ENCODE measurements around the gene MS4A6A. TPM values are rescaled to one million over a fixed set of nuclear protein-coding genes. Genes with fewer than 3 reads are reported as not detected.

The MS4A6A gene
- total and polyA plus RNA-seq, 9 of the 15 experiments (the other 6 are each of a cell fraction or from before 2014, with no cell fraction given) = 0.57 to 9.5 (median 4.2) TPM

DNA sequence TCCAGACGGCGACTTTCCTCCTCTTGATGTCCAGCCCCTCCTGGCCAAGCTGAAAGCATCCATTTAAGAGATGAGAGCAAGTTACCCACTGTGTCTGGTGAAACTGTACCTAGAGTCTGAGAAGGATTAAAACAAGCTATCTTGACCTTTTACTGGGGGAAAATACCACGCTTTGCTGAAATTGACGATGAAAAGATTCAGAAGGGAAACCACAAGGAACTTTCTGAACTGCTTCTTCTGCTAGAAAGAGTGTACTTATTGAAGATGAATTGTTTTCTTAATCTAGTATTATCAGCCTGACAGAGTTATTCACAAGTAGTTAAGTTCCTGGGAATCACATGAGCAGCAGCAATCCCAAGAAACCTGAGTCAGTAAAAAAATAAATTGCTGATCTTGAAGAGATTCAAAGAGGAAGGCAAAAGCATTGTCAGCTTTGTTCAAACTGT is 13.1 kb upstream of the MS4A6A start:
- H3K4me2 ChIP-seq (ENCODE audit: insufficient read depth, low read length) = peak overlapping the region; percentile 39
- in situ Hi-C loops (cut with MboI) = no loop called here
- H3K79me2 ChIP-seq (ENCODE audit: control insufficient read depth, insufficient read depth, low read length) = no peaks in the 10 kb centered on the region
- no TSS peak for BruUV-seq (replicated peaks)
- H4K20me1 ChIP-seq (replicated peaks; ENCODE audit: control insufficient read depth, insufficient read depth, low read length) = no peaks in the 10 kb centered on the region
- DNase-seq (ENCODE audit: extremely low read depth in 1 of 4, low spot score in 3 of 4) = peak in 2 of 4 experiments; percentile 13 to 46
- H3K36me3 ChIP-seq (ENCODE audit: control insufficient read depth, insufficient read depth, low read length) = no peaks in the 10 kb centered on the region; the same call in 2 of the 3 replicates
- peak overlapping the region in 1 of 2 experiments; percentile 44; a peak in 2 of 4 replicates for H3K9ac ChIP-seq (ENCODE audit: insufficient read depth in 1 of 2, low read depth in 2 of 2, low read length in 2 of 2)
- peak; percentile 73 for FAIRE-seq
- peak overlapping the region; percentile 70 for H3K27ac ChIP-seq (ENCODE audit: extremely low read depth, low read depth, low read length)
- H3K27me3 ChIP-seq (ENCODE audit: control insufficient read depth in 2 of 2, insufficient read depth in 2 of 2, low read length in 2 of 2) = no peaks in the 10 kb centered on the region
- peaks cover 3 to 27% of the 10 kb centered on the region in 2 experiments; a peak in 3 of 5 replicates for H3K4me1 ChIP-seq (replicated peaks in 1 of 2; ENCODE audit: control insufficient read depth in 2 of 2, insufficient read depth in 2 of 2, low read length in 2 of 2)
- intact Hi-C loops (cut with micrococcal nuclease) = loop anchor here (5.0 to 10.0 kb wide), 2 partner anchors 41 to 131 kb away; no protein-coding TSS in a partner anchor
- peak; percentile 57 for ATAC-seq
- POLR2A ChIA-PET = interaction anchor here (1.4 kb wide), 1 partner anchor 15 kb away, joined by 4 read pairs; no protein-coding TSS in a partner anchor
- 8% methylated on average over 4 of the region's 4 CpGs for WGBS (ENCODE audit: insufficient coverage, low coverage, missing lambda C conversion rate)
- H3K4me3 ChIP-seq = no peak overlapping the region
- no peaks in the 10 kb centered on the region for H3K9me1 ChIP-seq (ENCODE audit: control insufficient read depth, insufficient read depth, low read length)
- peaks cover 13% of the 10 kb centered on the region for H3K9me3 ChIP-seq (replicated peaks; ENCODE audit: control insufficient read depth, insufficient read depth, low read depth, low read length)
- CTCF ChIA-PET (ENCODE audit: low intra/inter-chr PET ratio) = no interaction called here
- H2AFZ ChIP-seq (ENCODE audit: low read depth, low read length) = peak overlapping the region; percentile 87
- TF ChIP-seq MEIS2 (IDR thresholded peaks at IDR 0.05; ENCODE audit: partially characterized antibody) (peak; percentile 31), OTX1 (CRISPR knock-in tag; IDR thresholded peaks at IDR 0.05) (no peak), ZNF589 (CRISPR knock-in tag; IDR thresholded peaks at IDR 0.05; ENCODE audit: low read depth) (0 out of 2 replicates have a peak, but pooled peaks have one; percentile 50), EP300 (IDR thresholded peaks at IDR 0.05; ENCODE audit: low read length) (peak; percentile 34; the same call in 1 of the 2 replicates), CC2D1A (IDR thresholded peaks at IDR 0.05) (no peak), EWSR1 (IDR thresholded peaks at IDR 0.05; ENCODE audit: borderline replicate concordance, low read depth, partially characterized antibody) (no peak), BACH1 (tag; IDR thresholded peaks at IDR 0.05) (0 out of 2 replicates have a peak, but pooled peaks have one; percentile 28), TEAD4 (IDR thresholded peaks at IDR 0.05; ENCODE audit: low read length) (peak; percentile 61; the same call in 1 of the 2 replicates), TEAD4 (CRISPR knock-in tag; IDR thresholded peaks at IDR 0.05; ENCODE audit: borderline replicate concordance) (no peak), NFRKB (IDR thresholded peaks at IDR 0.05; ENCODE audit: low read depth) (0 out of 2 replicates have a peak, but pooled peaks have one; percentile 46), SOX6 (IDR thresholded peaks at IDR 0.05) (peak; percentile 76), ZNF316 (IDR thresholded peaks at IDR 0.05) (peak; percentile 94), SMARCA4 (IDR thresholded peaks at IDR 0.05) (peak; percentile 50), ARID1B (IDR thresholded peaks at IDR 0.05) (peak; percentile 60), MAFF (IDR thresholded peaks at IDR 0.05; ENCODE audit: low read length) (peak; percentile 80; the same call in 1 of the 2 replicates), STAT5A (IDR thresholded peaks at IDR 0.05; ENCODE audit: borderline replicate concordance, low read length) (peak; percentile 31; the same call in 1 of the 2 replicates), C11orf30 (IDR thresholded peaks at IDR 0.05; ENCODE audit: low read depth) (peak; percentile 91), NFE2 (IDR thresholded peaks at IDR 0.05; ENCODE audit: low read depth) (peak; percentile 26; the same call in 1 of the 2 replicates), FOSL1 (tag; conservative IDR thresholded peaks at IDR 0.05) (peak; percentile 44; the same call in 1 of the 2 replicates)
- TF ChIP-seq, protein P1, sequence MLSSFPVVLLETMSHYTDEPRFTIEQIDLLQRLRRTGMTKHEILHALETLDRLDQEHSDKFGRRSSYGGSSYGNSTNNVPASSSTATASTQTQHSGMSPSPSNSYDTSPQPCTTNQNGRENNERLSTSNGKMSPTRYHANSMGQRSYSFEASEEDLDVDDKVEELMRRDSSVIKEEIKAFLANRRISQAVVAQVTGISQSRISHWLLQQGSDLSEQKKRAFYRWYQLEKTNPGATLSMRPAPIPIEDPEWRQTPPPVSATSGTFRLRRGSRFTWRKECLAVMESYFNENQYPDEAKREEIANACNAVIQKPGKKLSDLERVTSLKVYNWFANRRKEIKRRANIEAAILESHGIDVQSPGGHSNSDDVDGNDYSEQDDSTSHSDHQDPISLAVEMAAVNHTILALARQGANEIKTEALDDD (IDR thresholded peaks at IDR 0.05) = peak; percentile 67
- TF ChIP-seq, protein P2, sequence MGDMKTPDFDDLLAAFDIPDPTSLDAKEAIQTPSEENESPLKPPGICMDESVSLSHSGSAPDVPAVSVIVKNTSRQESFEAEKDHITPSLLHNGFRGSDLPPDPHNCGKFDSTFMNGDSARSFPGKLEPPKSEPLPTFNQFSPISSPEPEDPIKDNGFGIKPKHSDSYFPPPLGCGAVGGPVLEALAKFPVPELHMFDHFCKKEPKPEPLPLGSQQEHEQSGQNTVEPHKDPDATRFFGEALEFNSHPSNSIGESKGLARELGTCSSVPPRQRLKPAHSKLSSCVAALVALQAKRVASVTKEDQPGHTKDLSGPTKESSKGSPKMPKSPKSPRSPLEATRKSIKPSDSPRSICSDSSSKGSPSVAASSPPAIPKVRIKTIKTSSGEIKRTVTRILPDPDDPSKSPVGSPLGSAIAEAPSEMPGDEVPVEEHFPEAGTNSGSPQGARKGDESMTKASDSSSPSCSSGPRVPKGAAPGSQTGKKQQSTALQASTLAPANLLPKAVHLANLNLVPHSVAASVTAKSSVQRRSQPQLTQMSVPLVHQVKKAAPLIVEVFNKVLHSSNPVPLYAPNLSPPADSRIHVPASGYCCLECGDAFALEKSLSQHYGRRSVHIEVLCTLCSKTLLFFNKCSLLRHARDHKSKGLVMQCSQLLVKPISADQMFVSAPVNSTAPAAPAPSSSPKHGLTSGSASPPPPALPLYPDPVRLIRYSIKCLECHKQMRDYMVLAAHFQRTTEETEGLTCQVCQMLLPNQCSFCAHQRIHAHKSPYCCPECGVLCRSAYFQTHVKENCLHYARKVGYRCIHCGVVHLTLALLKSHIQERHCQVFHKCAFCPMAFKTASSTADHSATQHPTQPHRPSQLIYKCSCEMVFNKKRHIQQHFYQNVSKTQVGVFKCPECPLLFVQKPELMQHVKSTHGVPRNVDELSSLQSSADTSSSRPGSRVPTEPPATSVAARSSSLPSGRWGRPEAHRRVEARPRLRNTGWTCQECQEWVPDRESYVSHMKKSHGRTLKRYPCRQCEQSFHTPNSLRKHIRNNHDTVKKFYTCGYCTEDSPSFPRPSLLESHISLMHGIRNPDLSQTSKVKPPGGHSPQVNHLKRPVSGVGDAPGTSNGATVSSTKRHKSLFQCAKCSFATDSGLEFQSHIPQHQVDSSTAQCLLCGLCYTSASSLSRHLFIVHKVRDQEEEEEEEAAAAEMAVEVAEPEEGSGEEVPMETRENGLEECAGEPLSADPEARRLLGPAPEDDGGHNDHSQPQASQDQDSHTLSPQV (IDR thresholded peaks at IDR 0.05) = 0 out of 2 replicates have a peak, but pooled peaks have one; percentile 37

All from K562 (cell line).